CD14-positive monocyte (primary cell): Measurements from ENCODE around the gene DMBT1. TPM values are rescaled to one million over a fixed set of nuclear protein-coding genes. Genes with fewer than 3 reads are reported as not detected.

Experiments used
- DNase-seq, 3 donors: peaks; one replicate each; pipeline ENCODE4 v3.0.0-alpha.2; 2011 to 2022
- H2AFZ ChIP-seq: 2 replicates; pipeline ENCODE4 v1.6.0; 2012; ENCODE audit warnings: mild to moderate bottlenecking, low read depth, low read length, inconsistent platforms; ENCODE audit not compliant: insufficient read depth, poor library complexity, severe bottlenecking
- H3K27ac ChIP-seq, 2 donors: 1 replicate in 1 of 2; 2 replicates in 1 of 2; pipeline ENCODE4 v1.5.1; 2012 to 2013; ENCODE audit warnings: low read length in 2 of 2, control low read depth in 1 of 2, inconsistent platforms in 1 of 2, low read depth in 1 of 2, mild to moderate bottlenecking in 1 of 2
- H3K27me3 ChIP-seq, 2 donors: one replicate each; pipeline versions ENCODE4 v1.6.0 to v1.6.1; 2011 to 2013; ENCODE audit warnings: low read length in 2 of 2; ENCODE audit not compliant: control insufficient read depth in 2 of 2, insufficient read depth in 2 of 2
- H3K36me3 ChIP-seq, 2 donors: replicated peaks in 1 of 2; 1 replicate in 1 of 2; 2 replicates in 1 of 2; pipeline versions ENCODE4 v1.5.1 to v1.6.1; 2012 to 2013; ENCODE audit warnings: low read length in 2 of 2, control low read depth in 1 of 2, inconsistent platforms in 1 of 2, mild to moderate bottlenecking in 1 of 2; ENCODE audit not compliant: insufficient read depth in 2 of 2, control insufficient read depth in 1 of 2
- H3K4me1 ChIP-seq, 2 donors: 1 replicate in 1 of 2; 2 replicates in 1 of 2; pipeline versions ENCODE4 v1.5.1 to v1.6.1; 2012 to 2013; ENCODE audit warnings: low read length in 2 of 2, control low read depth in 1 of 2, inconsistent platforms in 1 of 2, mild to moderate bottlenecking in 1 of 2, moderate library complexity in 1 of 2; ENCODE audit not compliant: insufficient read depth in 2 of 2, control insufficient read depth in 1 of 2
- H3K4me2 ChIP-seq: replicated peaks from 2 replicates; pipeline ENCODE3; 2012; ENCODE audit warnings: low read length, moderate library complexity, mild to moderate bottlenecking; ENCODE audit not compliant: poor library complexity, severe bottlenecking; ENCODE audit errors: extremely low read depth
- H3K4me3 ChIP-seq, 3 experiments: fragments of 200-600 bp in 1 of 3; sonication (generic) in 1 of 3; replicated peaks in 1 of 3; 1 replicate in 2 of 3; 2 replicates in 1 of 3; pipeline ENCODE4 v1.5.1; 2011 to 2013; ENCODE audit warnings: low read length in 3 of 3, mild to moderate bottlenecking in 3 of 3, control low read depth in 2 of 3, low read depth in 2 of 3, inconsistent platforms in 1 of 3, moderate library complexity in 1 of 3
- H3K79me2 ChIP-seq: 2 replicates; pipeline ENCODE4 v1.6.0; 2012; ENCODE audit warnings: mild to moderate bottlenecking, control low read depth, inconsistent platforms, low read length, moderate library complexity; ENCODE audit not compliant: insufficient read depth
- H3K9ac ChIP-seq: 2 replicates; pipeline ENCODE4 v1.6.0; 2017; ENCODE audit warnings: low read length, mild to moderate bottlenecking; ENCODE audit not compliant: insufficient read depth, poor library complexity, severe bottlenecking
- H3K9me3 ChIP-seq, 2 donors: replicated peaks in 1 of 2; 1 replicate in 1 of 2; 2 replicates in 1 of 2; pipeline versions ENCODE4 v1.5.1 to v1.6.1; 2012 to 2013; ENCODE audit warnings: low read length in 2 of 2, control low read depth in 1 of 2; ENCODE audit not compliant: control insufficient read depth in 1 of 2, insufficient read depth in 1 of 2
- H4K20me1 ChIP-seq: 2 replicates; pipeline ENCODE4 v1.6.0; 2012; ENCODE audit warnings: mild to moderate bottlenecking, low read length, control low read depth, moderate library complexity; ENCODE audit not compliant: insufficient read depth
- H3K27ac Mint-ChIP-seq, 7 donors: one replicate each; pipeline ENCODE4 v1.8.0; 2020; ENCODE audit warnings: mild to moderate bottlenecking in 7 of 7, mixed read lengths in 7 of 7, moderate library complexity in 6 of 7, inconsistent platforms in 2 of 7
- H3K27me3 Mint-ChIP-seq, 3 donors: one replicate each; pipeline ENCODE4 v1.8.0; 2021 to 2022; ENCODE audit warnings: low read depth in 3 of 3, mild to moderate bottlenecking in 3 of 3, mixed read lengths in 3 of 3, moderate library complexity in 3 of 3, inconsistent platforms in 1 of 3
- H3K36me3 Mint-ChIP-seq, 2 donors: one replicate each; pipeline ENCODE4 v1.8.0; 2020; ENCODE audit warnings: mixed read lengths in 2 of 2, inconsistent platforms in 1 of 2, mild to moderate bottlenecking in 1 of 2
- H3K4me1 Mint-ChIP-seq: one replicate; pipeline ENCODE4 v1.8.0; 2020; ENCODE audit warnings: mild to moderate bottlenecking, mixed read lengths
- H3K4me3 Mint-ChIP-seq, 2 donors: one replicate each; pipeline ENCODE4 v1.8.0; 2020; ENCODE audit warnings: mild to moderate bottlenecking in 2 of 2, mixed read lengths in 2 of 2, moderate library complexity in 1 of 2
- H3K9me3 Mint-ChIP-seq, 7 donors: one replicate each; pipeline ENCODE4 v1.8.0; 2020 to 2022; ENCODE audit warnings: mixed read lengths in 7 of 7, mild to moderate bottlenecking in 6 of 7, moderate library complexity in 6 of 7, inconsistent platforms in 2 of 7
- WGBS: methylation state at CpG from one replicate; pipeline ENCODE4 v1.1.5; 2013; ENCODE audit warnings: missing lambda C conversion rate; ENCODE audit not compliant: insufficient coverage; 5-methylcytosine and 5-hydroxymethylcytosine counted together
- intact Hi-C, 2 donors: fragments of 100-400 bp; cut with micrococcal nuclease; formaldehyde crosslinking; loops; one replicate each; pipeline versions ENCODE4 v1.15.0 to v1.15.1; 2023
- polyA plus RNA-seq, 3 donors: library from polyadenylated mRNA; depleted of rRNA in 1 of 3; unstranded in 2 of 3; stranded (reverse) in 1 of 3; fragments of 300-500 nt in 2 of 3; fragments of >200 nt in 1 of 3; fragmentation: Illumina TruSeq in 2 of 3; gene quantifications; 1 replicate in 2 of 3; 2 replicates in 1 of 3; pipeline ENCODE4 v1.2.3, GENCODE V29; 2012 to 2021
- TF ChIP-seq, protein P1 (sequence below): fragments of 200-600 bp; IDR thresholded peaks from one replicate; pipeline ENCODE4 v1.8.0; 2022; ENCODE audit warnings: antibody characterized with exemption, mild to moderate bottlenecking

Gene DMBT1
- polyA plus RNA-seq, 3 donors: not detected

DNA sequence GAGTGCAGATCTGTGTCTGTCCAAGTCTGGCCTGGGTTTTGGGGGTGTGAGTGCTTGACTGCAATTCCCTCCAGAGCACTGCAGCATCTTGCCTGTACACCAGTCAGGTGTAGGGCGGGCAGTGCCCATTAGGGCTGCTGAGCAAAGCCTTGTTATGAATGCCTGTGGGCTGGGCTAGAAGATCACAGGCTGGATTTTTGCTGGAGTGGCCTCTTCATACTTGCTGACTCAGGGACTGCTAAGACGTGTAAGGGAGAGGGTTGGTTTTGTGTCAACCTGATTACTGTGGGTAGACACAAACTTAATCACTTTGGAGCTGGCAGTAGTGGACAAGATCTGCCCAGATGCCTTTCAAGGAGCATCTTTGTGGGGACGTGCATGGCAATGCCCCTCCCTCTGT is 29.6 kb downstream of the DMBT1 start:
- no peak for DNase-seq
- no peaks in the 10 kb centered on the region for H3K36me3 ChIP-seq
- H2AFZ ChIP-seq: no peak overlapping the region
- H3K27ac ChIP-seq: no peak overlapping the region
- no peaks in the 10 kb centered on the region for H3K9me3 ChIP-seq
- no peak overlapping the region for H3K4me3 ChIP-seq
- Mint-ChIP-seq H3K27me3 (peaks cover 0 to 8% (median 4%) of the 10 kb centered on the region in 3 donors), H3K4me1 (no peaks in the 10 kb centered on the region), H3K27ac (no peak overlapping the region), H3K36me3 (no peaks in the 10 kb centered on the region), H3K4me3 (no peak overlapping the region), H3K9me3 (peaks cover 0 to 20% (median 2%) of the 10 kb centered on the region in 7 donors)
- no peaks in the 10 kb centered on the region for H3K79me2 ChIP-seq
- H3K4me1 ChIP-seq: no peaks in the 10 kb centered on the region
- no peaks in the 10 kb centered on the region for H4K20me1 ChIP-seq
- no peak overlapping the region for H3K4me2 ChIP-seq
- H3K9ac ChIP-seq: no peak overlapping the region
- no peaks in the 10 kb centered on the region for H3K27me3 ChIP-seq
- TF ChIP-seq, protein P1, sequence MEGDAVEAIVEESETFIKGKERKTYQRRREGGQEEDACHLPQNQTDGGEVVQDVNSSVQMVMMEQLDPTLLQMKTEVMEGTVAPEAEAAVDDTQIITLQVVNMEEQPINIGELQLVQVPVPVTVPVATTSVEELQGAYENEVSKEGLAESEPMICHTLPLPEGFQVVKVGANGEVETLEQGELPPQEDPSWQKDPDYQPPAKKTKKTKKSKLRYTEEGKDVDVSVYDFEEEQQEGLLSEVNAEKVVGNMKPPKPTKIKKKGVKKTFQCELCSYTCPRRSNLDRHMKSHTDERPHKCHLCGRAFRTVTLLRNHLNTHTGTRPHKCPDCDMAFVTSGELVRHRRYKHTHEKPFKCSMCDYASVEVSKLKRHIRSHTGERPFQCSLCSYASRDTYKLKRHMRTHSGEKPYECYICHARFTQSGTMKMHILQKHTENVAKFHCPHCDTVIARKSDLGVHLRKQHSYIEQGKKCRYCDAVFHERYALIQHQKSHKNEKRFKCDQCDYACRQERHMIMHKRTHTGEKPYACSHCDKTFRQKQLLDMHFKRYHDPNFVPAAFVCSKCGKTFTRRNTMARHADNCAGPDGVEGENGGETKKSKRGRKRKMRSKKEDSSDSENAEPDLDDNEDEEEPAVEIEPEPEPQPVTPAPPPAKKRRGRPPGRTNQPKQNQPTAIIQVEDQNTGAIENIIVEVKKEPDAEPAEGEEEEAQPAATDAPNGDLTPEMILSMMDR: no peak
- WGBS: 78% methylated on average over 3 of the region's 3 CpGs
- intact Hi-C loops: no loop called here

DNA sequence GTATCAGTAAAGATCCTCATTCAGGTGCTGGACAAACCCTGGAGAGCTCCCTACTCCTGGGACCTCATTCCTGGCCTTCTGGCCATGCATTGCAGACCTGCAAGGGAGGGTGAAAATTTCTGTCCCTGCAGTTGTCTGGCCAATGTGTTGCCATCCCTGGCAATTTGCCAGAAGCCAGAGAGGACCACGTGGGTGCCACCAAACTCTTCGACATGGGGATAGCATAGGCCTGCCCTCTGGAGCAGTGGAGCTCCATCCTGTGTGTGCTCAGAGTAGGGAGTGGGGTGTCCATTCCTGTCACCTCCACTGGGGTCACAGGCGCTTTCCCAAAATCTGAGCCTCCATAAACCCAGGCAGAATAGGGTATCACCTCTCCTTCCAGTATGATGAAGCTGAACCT is 31.2 kb downstream of the DMBT1 start:
- Histone ChIP-seq H3K4me1 (no peaks in the 10 kb centered on the region), H3K27me3 (no peaks in the 10 kb centered on the region), H3K4me3 (no peak overlapping the region), H2AFZ (no peak overlapping the region), H3K27ac (no peak overlapping the region), H3K9me3 (no peaks in the 10 kb centered on the region), H4K20me1 (no peaks in the 10 kb centered on the region), H3K4me2 (no peak overlapping the region), H3K9ac (no peak overlapping the region), H3K79me2 (no peaks in the 10 kb centered on the region), H3K36me3 (no peaks in the 10 kb centered on the region)
- 63% methylated on average over 2 of the region's 3 CpGs for WGBS
- peak overlapping the region in 1 of 7 donors; percentile 46 for H3K27ac Mint-ChIP-seq
- H3K36me3 Mint-ChIP-seq: no peaks in the 10 kb centered on the region
- H3K4me3 Mint-ChIP-seq: no peak overlapping the region
- TF ChIP-seq, protein P1: no peak
- peaks cover 0 to 3% (median 2%) of the 10 kb centered on the region in 3 donors for H3K27me3 Mint-ChIP-seq
- intact Hi-C loops: no loop called here
- H3K9me3 Mint-ChIP-seq: peaks cover 0 to 11% (median 0%) of the 10 kb centered on the region in 7 donors
- DNase-seq: no peak
- no peaks in the 10 kb centered on the region for H3K4me1 Mint-ChIP-seq
